Loucy (cell line): Measurements from ENCODE around the gene CALCA.

Experiments
- H2AFZ ChIP-seq: fragments of 200-600 bp; sonication (generic); 2 replicates; pipeline ENCODE4 v1.6.0; 2016; ENCODE audit warnings: antibody characterized with exemption, mild to moderate bottlenecking, low read length, moderate library complexity
- H3F3A ChIP-seq: fragments of 200-600 bp; 2 replicates; pipeline ENCODE4 v1.6.0; 2016; ENCODE audit warnings: antibody characterized with exemption, low read depth, mild to moderate bottlenecking
- H3K27me3 ChIP-seq: fragments of 200-600 bp; sonication (generic); 2 replicates; pipeline ENCODE4 v1.6.1; 2014; ENCODE audit warnings: low read length, mild to moderate bottlenecking; ENCODE audit not compliant: insufficient read depth, poor library complexity, severe bottlenecking
- H3K36me3 ChIP-seq: fragments of 200-600 bp; sonication (generic); 2 replicates; pipeline ENCODE4 v1.6.1; 2016; ENCODE audit warnings: low read length; ENCODE audit not compliant: insufficient read depth
- H3K4me1 ChIP-seq: fragments of 200-600 bp; sonication (generic); 2 replicates; pipeline ENCODE4 v1.5.1; 2014; ENCODE audit warnings: low read length, mild to moderate bottlenecking; ENCODE audit not compliant: insufficient read depth, poor library complexity, severe bottlenecking
- H3K4me2 ChIP-seq: fragments of 200-600 bp; sonication (generic); 2 replicates; pipeline ENCODE4 v1.6.0; 2014; ENCODE audit warnings: antibody characterized with exemption, low read length, low read depth, mild to moderate bottlenecking; ENCODE audit not compliant: poor library complexity, severe bottlenecking
- H3K4me3 ChIP-seq: fragments of 200-600 bp; sonication (generic); 2 replicates; pipeline ENCODE4 v1.5.1; 2014; ENCODE audit warnings: low read length, mild to moderate bottlenecking, mixed read lengths; ENCODE audit not compliant: poor library complexity, severe bottlenecking
- H3K79me2 ChIP-seq: fragments of 200-600 bp; sonication (generic); 2 replicates; pipeline ENCODE4 v1.6.1; 2014; ENCODE audit warnings: low read length; ENCODE audit not compliant: insufficient read depth
- H3K9ac ChIP-seq: fragments of 200-600 bp; sonication (generic); 2 replicates; pipeline ENCODE4 v1.6.0; 2014; ENCODE audit warnings: mild to moderate bottlenecking, low read depth, low read length, moderate library complexity; ENCODE audit not compliant: poor library complexity, severe bottlenecking
- H3K9me2 ChIP-seq: fragments of 200-600 bp; sonication (generic); replicated peaks from 2 replicates; pipeline ENCODE4 v1.6.1; 2016; ENCODE audit warnings: low read depth, low read length, mixed read lengths
- H3K9me3 ChIP-seq: fragments of 200-600 bp; sonication (generic); 2 replicates; pipeline ENCODE4 v1.6.1; 2014; ENCODE audit warnings: mild to moderate bottlenecking, antibody characterized with exemption, low read length, low read depth; ENCODE audit not compliant: insufficient read depth
- H4K20me1 ChIP-seq: fragments of 200-600 bp; sonication (generic); 2 replicates; pipeline ENCODE4 v1.6.0; 2014; ENCODE audit warnings: antibody characterized with exemption, low read length, mild to moderate bottlenecking; ENCODE audit not compliant: insufficient read depth, poor library complexity, severe bottlenecking
- CTCF ChIP-seq: fragments of 200-600 bp; sonication (generic); conservative IDR thresholded peaks from 2 replicates; pipeline ENCODE4 v1.5.1; 2014; ENCODE audit warnings: mild to moderate bottlenecking, antibody characterized with exemption, low read length
- EZH2phosphoT487 ChIP-seq: fragments of 200-600 bp; IDR thresholded peaks from 2 replicates; pipeline ENCODE4 v1.6.1; 2018; ENCODE audit warnings: antibody characterized with exemption, mild to moderate bottlenecking, moderate library complexity, borderline replicate concordance

The CALCA gene

DNA sequence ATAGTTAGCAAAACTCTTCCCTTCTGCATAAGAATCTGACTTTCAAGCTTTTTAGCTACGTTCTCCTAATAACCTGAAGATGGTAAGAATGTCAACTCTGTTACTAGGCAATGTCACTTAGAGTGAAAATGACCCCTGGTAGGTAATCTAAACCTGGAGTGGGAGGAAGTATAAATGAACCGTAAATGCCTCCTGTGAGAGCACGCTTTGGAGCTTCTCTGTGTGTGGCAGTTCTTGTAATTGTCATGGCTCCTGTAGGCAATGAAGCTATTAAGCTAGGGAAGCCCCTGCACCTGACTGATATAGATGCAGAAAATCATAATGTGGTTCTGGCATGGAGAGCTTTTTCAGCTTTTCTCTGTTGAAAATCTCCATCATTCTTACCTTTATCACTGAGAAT is 29.4 kb downstream of the CALCA start:
- no peaks in the 10 kb centered on the region for H3K79me2 ChIP-seq
- H4K20me1 ChIP-seq, result no peaks in the 10 kb centered on the region
- no peaks in the 10 kb centered on the region for H3K9me2 ChIP-seq
- no peak overlapping the region for H3K4me2 ChIP-seq
- no peak overlapping the region for H3K4me3 ChIP-seq
- no peaks in the 10 kb centered on the region; the same call in 1 of the 2 replicates for H3K9me3 ChIP-seq
- no peaks in the 10 kb centered on the region for H3K36me3 ChIP-seq
- TF ChIP-seq CTCF (no peak), EZH2phosphoT487 (no peak)
- H3K9ac ChIP-seq, result no peak overlapping the region
- no peak overlapping the region for H2AFZ ChIP-seq
- H3K4me1 ChIP-seq, result no peaks in the 10 kb centered on the region
- no peaks in the 10 kb centered on the region for H3K27me3 ChIP-seq
- no peaks in the 10 kb centered on the region for H3F3A ChIP-seq

DNA sequence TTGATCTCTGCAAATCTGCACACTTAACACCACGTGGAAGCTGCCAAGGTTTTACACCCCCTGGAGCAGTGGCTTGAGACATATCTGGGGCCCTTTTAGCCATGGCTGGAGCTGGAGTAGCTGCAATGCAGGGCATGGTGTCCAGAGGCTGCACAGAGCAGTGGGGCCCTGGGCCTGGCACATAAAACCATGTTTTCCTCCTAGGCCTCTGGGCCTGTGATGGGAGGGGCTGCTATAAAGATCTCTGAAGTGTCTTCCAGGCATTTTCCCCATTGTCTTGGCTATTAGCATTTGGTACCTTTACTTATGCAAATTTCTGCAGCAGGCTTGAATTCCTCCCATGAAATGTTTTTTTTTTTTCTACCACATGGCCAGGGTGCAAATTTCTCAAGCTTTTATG is 33.2 kb downstream of the CALCA start:
- no peaks in the 10 kb centered on the region for H3K27me3 ChIP-seq
- no peaks in the 10 kb centered on the region; the same call in 1 of the 2 replicates for H3K9me2 ChIP-seq
- no peak overlapping the region for H3K4me3 ChIP-seq
- no peaks in the 10 kb centered on the region for H3K4me1 ChIP-seq
- H4K20me1 ChIP-seq, result no peaks in the 10 kb centered on the region
- H3K36me3 ChIP-seq, result no peaks in the 10 kb centered on the region
- no peak overlapping the region for H3K4me2 ChIP-seq
- H3K9me3 ChIP-seq, result no peaks in the 10 kb centered on the region; the same call in 1 of the 2 replicates
- H2AFZ ChIP-seq, result no peak overlapping the region
- no peaks in the 10 kb centered on the region for H3K79me2 ChIP-seq
- TF ChIP-seq EZH2phosphoT487 (no peak), CTCF (no peak)
- no peaks in the 10 kb centered on the region for H3F3A ChIP-seq
- H3K9ac ChIP-seq, result no peak overlapping the region

DNA sequence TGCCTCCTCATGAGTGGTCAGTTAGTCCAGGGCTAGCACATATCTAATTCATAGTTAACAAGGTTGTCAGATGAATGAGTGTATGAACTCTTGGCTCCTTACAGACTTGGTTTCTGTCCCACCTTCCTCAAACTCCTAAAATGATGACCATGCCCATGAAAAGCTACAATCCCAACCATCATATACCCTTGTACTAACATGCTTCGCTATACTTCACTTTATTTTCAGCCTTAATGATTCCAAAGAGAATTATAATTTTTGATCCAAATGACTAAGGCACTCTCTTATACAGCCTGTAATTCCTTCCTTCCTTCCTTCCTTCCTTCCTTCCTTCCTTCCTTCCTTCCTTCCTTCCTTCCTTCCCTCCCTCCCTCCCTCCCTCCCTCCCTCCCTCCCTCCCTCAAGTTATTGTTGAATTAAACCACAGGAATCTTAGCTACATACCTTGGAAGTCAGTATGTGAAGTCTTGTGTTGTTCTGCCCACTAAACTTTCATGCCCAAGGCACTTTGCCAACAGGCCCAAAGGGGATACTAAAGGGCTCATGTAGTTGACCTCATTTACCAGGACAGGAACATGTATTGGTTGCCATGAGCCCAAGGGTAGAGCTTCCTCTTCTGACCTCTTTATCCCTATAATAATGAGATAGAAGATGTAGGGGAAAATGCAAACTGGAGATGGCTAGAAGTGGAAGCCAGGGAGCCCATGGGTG is 37.4 kb downstream of the CALCA start:
- H3K9me2 ChIP-seq, result no peaks in the 10 kb centered on the region; the same call in 1 of the 2 replicates
- no peak overlapping the region for H3K9ac ChIP-seq
- no peak overlapping the region for H2AFZ ChIP-seq
- no peaks in the 10 kb centered on the region for H3K27me3 ChIP-seq
- H3K4me1 ChIP-seq, result no peaks in the 10 kb centered on the region
- TF ChIP-seq EZH2phosphoT487, result no peak
- no peak for TF ChIP-seq CTCF
- H3K79me2 ChIP-seq, result no peaks in the 10 kb centered on the region
- no peaks in the 10 kb centered on the region for H3F3A ChIP-seq
- H3K9me3 ChIP-seq, result no peaks in the 10 kb centered on the region; the same call in 1 of the 2 replicates
- H4K20me1 ChIP-seq, result no peaks in the 10 kb centered on the region
- H3K4me3 ChIP-seq, result no peak overlapping the region
- H3K4me2 ChIP-seq, result no peak overlapping the region
- H3K36me3 ChIP-seq, result no peaks in the 10 kb centered on the region
